ENCODE results near the gene FGF1. TPM values are rescaled to one million over a fixed set of nuclear protein-coding genes. Genes with fewer than 3 reads are reported as not detected.
A peak's percentile ranks its signal among the peaks of the same experiment; 100 is the strongest.

Gene FGF1
- total RNA-seq, 4 donors from 2014 or later: 0.51 to 5.7 (median 1.7) TPM; not detected in 1

GRCh38 chr5:142634216-142635011 lies 51.5 kb downstream of the FGF1 start:
- TF ChIP-seq POLR2A (IDR thresholded peaks at IDR 0.05) (no peak), CTCF (IDR thresholded peaks at IDR 0.05) (no peak)
- Histone ChIP-seq H3K4me3 (no peak overlapping the region), H3K36me3 (no peaks in the 10 kb centered on the region), H3K4me1 (no peaks in the 10 kb centered on the region), H3K27me3 (no peaks in the 10 kb centered on the region), H3K9me3 (no peaks in the 10 kb centered on the region), H3K27ac (peak overlapping the region in 1 of 2 donors; percentile 20)
- intact Hi-C loops (cut with DNase I; ENCODE audit: low total_unique reads): no loop called here
- DNase-seq: no peak

GRCh38 chr5:142630927-142631539 lies 54.9 kb downstream of the FGF1 start:
- Histone ChIP-seq H3K4me3 (no peak overlapping the region), H3K4me1 (no peaks in the 10 kb centered on the region), H3K27ac (no peak overlapping the region), H3K36me3 (no peaks in the 10 kb centered on the region), H3K9me3 (no peaks in the 10 kb centered on the region), H3K27me3 (no peaks in the 10 kb centered on the region)
- TF ChIP-seq POLR2A (IDR thresholded peaks at IDR 0.05) (no peak), CTCF (IDR thresholded peaks at IDR 0.05) (no peak)
- DNase-seq: no peak
- intact Hi-C loops (cut with DNase I; ENCODE audit: low total_unique reads): no loop called here

- Histone ChIP-seq H3K27me3 (no peaks in the 10 kb centered on the region), H3K4me1 (no peaks in the 10 kb centered on the region), H3K4me3 (no peak overlapping the region), H3K36me3 (no peaks in the 10 kb centered on the region), H3K9me3 (no peaks in the 10 kb centered on the region), H3K27ac (no peak overlapping the region)
- intact Hi-C loops (cut with DNase I; ENCODE audit: low total_unique reads): no loop called here
- TF ChIP-seq CTCF (IDR thresholded peaks at IDR 0.05) (no peak), POLR2A (IDR thresholded peaks at IDR 0.05) (no peak)
- peak; percentile 20 to 34 for DNase-seq
Observed at GRCh38 chr5:142627383-142628217, 58.3 kb downstream of the FGF1 start.

GRCh38 chr5:142626786-142627185 lies 59.1 kb downstream of the FGF1 start:
- H3K36me3 ChIP-seq: no peaks in the 10 kb centered on the region
- intact Hi-C loops (cut with DNase I; ENCODE audit: low total_unique reads): no loop called here
- TF ChIP-seq POLR2A (IDR thresholded peaks at IDR 0.05): no peak
- TF ChIP-seq CTCF (IDR thresholded peaks at IDR 0.05): no peak
- no peak overlapping the region for H3K27ac ChIP-seq
- H3K27me3 ChIP-seq: no peaks in the 10 kb centered on the region
- H3K4me3 ChIP-seq: no peak overlapping the region
- DNase-seq: no peak
- no peaks in the 10 kb centered on the region for H3K9me3 ChIP-seq
- H3K4me1 ChIP-seq: no peaks in the 10 kb centered on the region

All from uterus (tissue), 4 donors.